Ecto neural progenitor cell (in vitro differentiated cells): Measurements from ENCODE around the gene ZNF410.
"Not testable (repeated sequence)": the region's sequence is repeated elsewhere in the genome, so short reads cannot be mapped to it uniquely, and the experiment has no call there.

ENCODE experiments used
- DNase-seq: peaks from one replicate; pipeline ENCODE4 v3.0.0-alpha.2; 2018; ENCODE audit warnings: low spot score

ZNF410 gene, protein sequence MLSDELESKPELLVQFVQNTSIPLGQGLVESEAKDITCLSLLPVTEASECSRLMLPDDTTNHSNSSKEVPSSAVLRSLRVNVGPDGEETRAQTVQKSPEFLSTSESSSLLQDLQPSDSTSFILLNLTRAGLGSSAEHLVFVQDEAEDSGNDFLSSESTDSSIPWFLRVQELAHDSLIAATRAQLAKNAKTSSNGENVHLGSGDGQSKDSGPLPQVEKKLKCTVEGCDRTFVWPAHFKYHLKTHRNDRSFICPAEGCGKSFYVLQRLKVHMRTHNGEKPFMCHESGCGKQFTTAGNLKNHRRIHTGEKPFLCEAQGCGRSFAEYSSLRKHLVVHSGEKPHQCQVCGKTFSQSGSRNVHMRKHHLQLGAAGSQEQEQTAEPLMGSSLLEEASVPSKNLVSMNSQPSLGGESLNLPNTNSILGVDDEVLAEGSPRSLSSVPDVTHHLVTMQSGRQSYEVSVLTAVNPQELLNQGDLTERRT

DNA sequence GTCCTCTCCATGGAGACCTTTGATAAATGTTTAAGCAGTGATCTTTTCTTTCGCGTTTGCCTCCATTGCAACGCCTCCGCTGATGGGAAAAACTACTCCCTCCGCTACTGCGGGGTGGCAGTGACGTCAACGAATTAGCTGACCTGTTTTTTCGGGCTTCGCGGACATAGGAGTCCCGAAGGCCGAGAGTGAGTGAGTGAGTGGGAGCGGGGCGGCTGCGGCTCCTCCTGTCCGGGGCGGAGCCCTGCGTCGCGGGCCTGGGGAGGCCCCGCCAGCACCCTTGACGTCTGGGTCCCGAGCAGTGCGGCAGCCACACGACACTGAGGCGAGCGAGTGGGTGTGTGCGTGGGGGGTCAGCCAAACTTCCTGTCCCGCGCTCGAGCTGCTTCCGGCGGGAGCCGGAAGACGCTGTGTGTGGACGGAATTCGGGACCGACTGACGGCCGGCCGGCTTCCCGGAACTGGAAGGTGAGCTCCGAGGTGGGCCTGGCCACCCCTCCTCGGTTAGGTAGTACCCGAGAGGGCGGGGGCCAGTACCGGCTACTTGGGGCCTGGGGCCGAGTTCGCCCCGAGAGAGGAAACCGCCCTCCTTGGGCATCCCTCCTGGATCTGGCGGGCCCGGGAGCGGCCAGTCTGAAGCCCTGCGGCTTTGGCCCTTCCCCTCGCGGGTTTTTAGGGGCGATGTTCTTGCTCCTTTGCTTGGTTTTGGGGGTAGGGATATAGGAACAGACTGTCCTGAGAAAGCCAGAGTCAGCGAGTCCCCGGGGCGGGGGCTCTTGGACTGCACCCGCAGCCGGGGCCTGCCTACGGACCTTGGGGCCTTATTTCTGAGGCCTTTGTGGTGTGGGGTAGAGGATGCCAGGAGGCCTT is at the start of gene ZNF410:
Gene ZNF410 (plus strand): TSS at position 411 of the 869 bp plus-strand sequence. CDS start 5,317 bp downstream, outside the sequence.
- DNase-seq: peak; percentile 90

DNA sequence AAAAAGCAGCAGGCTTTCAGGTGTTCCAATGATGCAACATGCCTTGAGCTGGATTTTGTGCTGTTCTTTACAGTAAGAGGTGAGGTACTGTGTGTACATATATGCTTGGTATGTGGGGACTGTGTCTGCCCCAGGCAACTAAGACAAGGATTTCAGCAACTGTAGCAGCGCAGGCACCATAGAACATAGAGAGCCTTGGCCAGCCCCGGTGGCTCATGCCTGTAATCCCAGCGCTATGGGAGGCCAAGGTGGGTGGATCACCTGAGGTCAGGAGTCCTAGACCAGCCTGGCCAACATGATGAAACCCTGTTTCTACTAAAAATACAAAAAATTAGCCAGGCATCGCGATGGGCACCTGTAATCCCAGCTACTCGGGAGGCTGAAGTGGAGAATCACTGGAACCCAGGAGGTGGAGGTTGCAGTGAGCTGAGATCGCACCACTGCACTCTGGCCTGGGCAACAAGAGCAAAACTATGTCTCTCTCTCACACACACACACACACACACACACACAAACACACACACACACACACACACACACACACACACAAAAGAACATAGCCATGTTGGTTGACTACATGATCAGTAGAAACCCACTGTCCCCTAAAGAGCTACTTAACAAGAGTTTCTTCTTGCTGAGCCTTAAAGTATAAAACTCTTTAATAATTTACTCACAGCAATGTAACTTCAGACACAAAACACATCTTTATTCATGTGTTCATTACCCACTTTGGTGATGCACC is 48.2 kb upstream of the ZNF410 start:
- not testable (repeated sequence) for DNase-seq

DNA sequence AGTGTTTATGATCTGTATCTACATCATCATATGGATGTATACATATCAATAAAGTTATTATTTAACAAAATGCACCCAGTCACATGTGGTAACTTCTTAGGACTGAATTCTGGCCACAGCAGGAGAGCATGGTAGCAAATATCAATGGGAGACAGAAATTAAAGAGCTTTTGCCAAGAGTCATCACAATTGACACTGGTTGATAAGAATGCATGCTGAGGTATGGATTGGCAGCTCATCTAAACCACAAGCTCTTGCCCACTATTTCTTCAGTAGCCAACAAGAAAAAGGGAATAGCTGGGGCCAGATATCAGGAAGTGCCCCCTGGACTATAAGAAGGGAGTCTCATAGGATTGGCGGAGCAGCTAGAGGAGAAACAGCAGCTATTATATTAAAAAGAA is 44.5 kb upstream of the ZNF410 start:
- no peak for DNase-seq

DNA sequence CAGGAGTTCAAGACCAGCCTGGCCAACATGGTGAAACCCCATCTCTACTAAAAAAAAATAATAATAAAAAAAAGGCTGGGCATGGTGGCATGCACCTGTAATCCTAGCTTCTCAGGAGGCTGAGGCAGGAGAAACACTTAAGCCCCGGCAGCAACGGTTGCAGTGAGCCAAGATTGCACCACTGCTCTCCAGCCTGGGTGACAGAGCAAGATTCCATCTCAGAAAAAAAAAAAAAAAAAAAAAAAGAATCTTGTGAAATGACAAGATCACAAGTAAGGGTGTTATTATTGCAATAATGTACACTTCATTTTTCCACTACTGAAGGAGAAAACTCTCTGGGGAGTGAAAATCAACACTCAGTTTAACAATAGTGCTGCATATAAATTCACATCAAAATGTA is 43.8 kb upstream of the ZNF410 start:
- DNase-seq: no peak

DNA sequence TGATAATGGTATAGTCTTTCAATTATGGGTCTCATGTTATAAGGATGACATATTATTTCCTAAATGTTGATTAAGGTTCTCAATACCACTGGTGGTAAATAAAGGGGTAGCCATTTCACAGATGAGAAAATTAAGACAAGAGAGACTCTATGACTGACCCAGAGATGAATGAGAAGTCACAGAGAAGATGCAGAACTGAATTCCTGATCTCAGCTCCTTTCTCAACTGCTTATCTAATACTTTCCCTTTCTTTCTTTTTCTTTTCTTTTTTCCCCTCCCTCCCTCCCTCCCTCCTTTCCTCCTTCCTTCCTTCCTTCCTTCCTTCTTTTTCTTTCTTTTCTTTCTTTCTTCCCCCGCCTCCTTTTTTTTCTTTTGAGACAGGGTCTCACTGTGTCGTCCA is 43.4 kb upstream of the ZNF410 start:
- DNase-seq: no peak

DNA sequence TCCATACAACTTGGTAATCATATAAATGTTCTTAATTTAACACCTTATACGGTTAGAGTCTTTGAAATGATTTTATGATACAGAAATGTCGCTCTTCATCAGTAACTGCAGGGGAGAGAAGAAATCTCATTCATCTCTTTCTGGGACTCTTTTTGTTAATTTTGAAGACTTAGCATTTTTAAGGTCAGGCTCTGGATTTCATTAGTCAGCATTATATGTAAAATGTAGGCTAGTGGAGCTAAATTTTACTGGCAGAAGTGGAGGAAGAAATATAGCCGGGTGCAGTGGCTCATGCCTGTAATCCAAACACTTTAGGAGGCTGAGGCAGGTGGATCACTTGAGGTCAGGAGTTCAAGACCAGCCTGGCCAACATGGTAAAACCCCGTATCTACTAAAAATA is 39.7 kb upstream of the ZNF410 start:
- DNase-seq: no peak

DNA sequence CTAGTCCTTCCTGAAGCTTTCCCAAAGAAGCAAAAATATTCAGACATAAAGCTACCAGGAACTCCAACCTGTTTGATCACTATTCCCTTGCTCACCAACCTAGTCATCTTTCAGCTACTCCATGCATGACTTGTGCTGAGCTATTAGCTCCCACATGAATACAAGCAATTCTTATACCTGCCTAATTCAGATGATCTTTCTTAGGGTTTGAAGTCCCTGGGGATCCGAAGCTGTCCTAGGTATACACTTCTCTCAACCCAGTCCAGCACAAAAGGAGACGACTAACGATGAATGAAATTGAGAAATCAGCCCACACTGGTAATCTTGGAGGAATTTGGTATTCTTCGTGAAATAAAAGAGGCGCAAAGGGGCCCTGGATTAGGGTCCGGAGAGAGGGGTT is 35.7 kb upstream of the ZNF410 start:
- no peak for DNase-seq

DNA sequence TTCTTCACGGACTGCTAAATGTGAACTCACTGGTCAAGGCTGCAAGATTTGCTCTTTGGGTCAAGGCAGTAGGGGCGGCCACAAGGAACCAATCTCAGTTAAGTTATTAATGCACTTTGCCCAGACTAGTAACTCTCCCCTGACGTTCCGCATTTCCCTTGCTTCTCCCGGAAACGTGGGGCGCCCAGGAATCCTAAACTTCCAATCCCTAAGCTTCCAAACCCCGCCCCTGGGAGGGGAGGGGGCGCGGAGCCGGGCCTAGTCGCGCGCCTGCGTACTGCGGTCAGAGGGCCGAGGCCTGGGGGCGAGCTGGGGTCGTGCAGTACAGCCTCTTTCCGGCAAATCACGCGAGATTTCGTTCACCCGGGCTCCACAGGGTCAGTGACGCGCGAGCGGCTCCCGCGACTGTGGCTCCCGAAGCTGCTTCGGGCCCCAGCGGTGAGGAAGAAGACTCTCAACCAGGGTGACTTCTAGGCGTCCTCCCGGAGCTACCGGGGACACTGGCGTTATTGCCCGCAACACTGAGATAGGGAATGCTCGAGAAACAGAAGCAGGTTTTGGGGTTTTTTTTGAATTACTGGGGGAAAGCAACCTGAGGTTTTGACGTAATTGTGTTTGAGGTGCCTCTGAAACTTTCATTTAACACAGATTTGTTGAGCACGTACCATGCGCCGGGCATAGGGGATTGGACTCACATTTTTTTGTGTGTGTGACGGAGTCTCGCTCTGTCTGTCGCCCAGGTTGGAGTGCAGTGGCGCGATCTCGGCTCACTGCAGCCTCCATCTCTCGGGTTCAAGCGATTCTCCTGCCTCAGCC is 34.9 kb upstream of the ZNF410 start, which contains the start of gene PTGR2:
Gene PTGR2 (plus strand): TSS at position 265 of the 816 bp plus-strand sequence. CDS start 7,032 bp downstream, outside the sequence.
- peak; percentile 99 for DNase-seq

DNA sequence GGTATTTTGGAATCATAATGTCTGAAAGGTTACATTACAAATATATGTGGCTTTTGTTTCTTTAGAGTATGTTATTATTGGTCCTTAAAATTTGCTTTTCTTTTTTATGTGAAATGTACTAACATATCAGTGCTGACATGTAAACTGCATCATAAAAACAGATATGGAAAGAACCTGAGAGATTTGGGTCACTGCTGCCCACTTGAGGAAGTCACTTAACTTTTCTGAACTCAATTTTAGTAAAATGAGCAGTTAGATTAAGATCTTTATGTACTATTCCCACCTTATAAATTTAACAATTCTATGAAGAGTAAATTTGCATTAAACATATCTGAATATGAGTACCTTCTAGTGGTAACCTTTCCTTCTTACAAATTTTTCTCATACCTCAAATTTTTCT is 27.5 kb upstream of the ZNF410 start:
- no peak for DNase-seq

DNA sequence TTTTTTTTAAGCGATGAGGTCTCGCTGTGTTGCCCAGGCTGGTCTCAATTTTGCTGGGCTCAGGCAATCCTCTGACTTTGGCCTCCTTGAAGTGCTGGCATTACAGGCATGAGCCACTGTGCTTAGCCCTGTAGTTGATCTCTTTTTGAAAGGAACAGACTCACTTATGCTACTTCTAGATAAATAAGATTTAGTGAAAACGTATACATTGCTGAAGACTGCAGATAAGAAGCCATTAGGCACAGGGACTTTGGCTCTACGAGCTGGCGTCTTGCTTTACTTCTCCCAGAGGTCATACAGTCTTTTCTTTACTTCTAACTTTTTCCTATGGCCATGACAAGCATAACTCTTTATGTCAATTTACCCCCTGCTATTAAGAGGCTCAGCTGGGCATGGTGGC is 25.6 kb upstream of the ZNF410 start:
- DNase-seq: no peak

DNA sequence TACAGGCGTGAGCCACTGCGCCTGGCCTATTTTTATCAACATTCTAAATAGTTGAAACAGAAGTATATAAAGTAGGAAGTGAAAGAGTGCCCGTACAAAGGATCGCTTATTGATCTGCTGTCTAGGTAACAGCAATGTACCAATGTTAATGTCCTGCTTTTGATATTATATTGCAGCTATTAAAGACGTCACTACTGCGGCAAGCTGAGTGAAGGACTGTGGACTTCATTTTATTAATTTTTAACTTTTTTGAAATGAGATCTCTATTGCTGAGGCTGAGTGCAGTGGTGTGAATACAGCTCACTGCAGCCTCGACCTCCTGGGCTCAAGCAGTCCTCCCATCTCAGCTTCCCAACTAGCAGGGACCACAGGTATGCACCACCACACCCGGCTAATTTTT is 24.2 kb upstream of the ZNF410 start:
- no peak for DNase-seq

DNA sequence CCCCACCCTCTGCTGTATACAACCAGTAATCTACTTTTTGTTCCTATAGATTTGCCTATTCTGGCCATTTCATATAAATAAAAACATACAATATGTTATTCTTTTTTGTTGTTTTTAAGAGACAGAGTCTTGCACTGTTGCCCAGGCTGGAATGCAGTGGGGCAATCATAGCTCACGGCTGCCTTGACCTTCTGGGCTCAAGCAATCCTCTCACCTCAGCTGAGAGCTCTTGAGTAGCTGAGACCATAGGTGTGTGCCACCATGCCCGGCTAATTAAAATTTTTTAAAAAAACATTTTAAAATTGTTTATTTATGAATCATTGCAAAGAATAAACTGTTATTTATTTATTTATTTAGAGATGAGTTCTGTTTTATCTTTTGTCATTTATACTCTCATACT is 23.4 kb upstream of the ZNF410 start:
- DNase-seq: no peak

DNA sequence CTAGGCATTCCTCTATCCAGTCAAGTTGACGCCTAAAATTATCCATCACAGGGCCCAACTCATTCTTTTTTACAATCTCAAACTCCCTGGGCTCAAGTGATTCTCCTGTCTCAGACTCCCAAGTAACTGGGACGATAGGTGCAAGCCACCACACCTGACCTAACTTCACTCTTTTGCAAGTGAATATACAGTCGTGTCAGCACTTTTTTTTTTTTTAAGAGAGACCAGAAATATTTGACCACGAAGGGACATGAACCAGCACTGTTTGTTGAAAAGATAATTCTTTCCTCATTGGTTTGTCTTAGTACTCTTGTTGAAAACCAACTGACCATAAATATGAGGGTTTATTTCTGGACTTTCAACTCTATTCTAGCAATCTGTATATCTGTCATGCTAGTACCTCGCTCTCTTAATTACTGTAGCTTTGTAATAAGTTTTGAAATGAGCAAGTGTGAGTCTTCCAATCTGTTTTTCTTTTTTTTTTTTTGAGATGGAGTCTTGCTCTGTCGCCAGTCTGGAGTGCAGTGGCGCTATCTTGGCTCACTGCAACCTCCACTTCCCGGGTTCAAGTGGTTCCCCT is 21.0 kb upstream of the ZNF410 start:
- no peak for DNase-seq

DNA sequence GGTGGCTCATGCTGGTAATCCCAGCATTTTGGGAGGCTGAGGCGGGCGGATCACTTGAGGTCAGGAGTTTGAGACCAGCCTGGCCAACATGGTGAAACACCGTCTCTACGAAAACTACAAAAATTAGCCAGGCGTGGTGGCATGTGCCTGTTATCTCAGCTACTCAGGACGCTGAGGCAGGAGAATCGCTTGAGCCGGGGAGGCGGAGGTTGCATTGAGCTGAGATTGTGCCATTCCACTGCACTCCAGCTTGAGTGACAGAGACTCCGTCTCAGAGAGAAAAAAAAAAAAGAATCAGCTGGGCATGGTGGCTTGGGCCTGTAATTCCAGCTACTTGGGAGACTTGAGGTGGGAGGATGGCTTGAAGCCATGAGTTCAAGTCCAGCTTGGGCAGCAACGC is 16.9 kb upstream of the ZNF410 start:
- not testable (repeated sequence) for DNase-seq

DNA sequence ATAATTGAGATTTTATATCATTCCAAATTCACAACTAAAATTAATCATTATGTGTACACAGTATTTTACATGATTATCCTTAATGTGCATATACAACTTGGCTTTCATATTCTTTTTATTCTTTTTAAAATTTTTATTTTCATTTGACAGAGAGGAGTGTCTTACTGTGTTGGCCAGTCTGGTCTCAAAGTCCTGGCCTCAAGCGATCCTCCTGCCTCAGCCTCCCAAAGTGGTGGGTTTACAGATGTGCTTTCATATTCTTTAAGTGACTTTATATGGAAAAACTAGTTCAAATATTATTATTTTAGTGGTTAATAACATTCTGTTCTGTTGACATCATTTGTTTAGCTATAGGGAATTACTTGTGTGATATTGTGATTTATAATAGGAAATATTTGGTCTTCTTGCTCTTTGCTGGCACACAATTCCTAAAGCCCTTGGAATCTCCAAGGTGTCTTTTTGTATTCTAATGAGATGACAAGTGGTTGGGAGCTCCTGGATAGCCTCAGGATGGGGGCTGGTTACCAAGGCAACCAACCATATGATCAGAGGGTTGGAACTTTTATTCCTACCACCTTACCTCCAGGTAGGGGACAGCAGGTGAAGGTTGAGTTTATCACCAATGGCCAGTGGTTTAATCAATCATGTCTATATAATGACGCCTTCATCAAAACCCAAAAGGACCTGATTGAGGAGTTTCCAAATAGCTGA is 16.0 kb upstream of the ZNF410 start:
- no peak for DNase-seq

DNA sequence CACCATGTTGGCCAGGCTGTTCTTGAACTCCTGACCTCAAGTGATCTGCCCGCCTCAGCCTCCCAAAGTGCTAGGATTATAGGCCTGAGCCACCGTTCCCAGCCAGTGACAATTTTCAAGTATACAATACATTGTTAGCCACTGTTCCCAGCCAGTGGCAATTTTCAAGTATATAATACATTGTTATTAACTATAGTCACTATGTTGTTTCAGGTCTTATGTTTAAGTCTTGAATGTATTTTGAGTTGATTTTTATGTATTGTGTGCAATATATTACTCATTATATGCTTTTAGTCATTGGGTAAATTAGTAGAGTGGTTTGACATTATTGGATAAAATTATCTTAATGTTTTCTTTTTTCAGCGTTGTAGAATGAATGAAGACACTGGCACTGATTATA is 13.0 kb upstream of the ZNF410 start:
- DNase-seq: no peak

DNA sequence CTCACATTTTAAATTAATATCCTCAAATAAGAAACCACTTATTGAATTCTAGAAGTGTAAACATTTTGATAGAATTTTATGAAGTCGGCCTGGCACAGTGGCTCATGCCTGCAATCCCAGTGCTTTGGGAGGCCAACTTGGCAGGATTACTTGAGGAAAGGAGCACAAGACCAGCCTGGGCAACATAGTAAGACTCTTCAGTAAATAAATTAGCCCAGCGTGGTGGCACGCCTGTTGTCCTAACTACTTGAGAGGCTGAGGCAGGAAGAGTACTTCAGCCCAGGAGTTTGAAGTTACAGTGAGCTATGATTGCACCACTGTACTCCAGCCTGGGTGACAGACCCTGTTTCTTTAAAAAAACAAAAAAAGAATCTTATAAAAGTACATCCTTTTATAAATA is 8.9 kb upstream of the ZNF410 start:
- DNase-seq: no peak

DNA sequence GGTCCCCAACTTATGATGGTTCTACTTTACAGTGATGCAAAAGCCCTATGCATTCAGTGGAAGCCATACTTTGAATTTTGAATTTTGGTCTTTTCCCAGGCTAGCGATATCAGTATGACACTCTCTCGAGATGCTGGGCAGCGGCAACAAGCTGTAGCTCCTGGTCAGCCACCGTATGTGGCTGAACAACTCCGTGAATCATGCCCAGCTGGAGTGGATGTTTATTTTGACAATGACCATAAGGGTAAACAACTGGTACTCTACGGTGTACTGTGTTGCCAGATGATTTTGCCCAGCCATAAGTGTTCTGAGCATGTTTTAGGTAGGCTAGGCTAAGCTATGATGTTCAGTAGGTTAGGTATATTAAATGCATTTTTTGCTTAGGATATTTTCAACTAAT is 8.2 kb upstream of the ZNF410 start:
- DNase-seq: no peak

DNA sequence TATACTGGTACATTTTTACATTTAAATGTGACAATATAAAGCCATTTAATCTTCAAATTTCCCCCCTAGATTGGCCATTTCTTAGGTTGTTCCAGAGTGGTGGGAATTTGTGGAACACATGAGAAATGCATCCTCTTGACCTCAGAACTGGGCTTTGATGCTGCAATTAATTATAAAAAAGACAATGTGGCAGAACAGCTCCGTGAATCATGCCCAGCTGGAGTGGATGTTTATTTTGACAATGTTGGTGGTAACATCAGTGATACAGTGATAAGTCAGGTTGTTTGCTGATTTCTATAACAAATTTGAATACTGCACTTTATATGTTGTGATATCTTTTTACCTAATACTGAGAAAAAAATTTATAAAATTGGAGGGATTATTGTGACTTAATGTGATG is 7.6 kb upstream of the ZNF410 start:
- no peak for DNase-seq

DNA sequence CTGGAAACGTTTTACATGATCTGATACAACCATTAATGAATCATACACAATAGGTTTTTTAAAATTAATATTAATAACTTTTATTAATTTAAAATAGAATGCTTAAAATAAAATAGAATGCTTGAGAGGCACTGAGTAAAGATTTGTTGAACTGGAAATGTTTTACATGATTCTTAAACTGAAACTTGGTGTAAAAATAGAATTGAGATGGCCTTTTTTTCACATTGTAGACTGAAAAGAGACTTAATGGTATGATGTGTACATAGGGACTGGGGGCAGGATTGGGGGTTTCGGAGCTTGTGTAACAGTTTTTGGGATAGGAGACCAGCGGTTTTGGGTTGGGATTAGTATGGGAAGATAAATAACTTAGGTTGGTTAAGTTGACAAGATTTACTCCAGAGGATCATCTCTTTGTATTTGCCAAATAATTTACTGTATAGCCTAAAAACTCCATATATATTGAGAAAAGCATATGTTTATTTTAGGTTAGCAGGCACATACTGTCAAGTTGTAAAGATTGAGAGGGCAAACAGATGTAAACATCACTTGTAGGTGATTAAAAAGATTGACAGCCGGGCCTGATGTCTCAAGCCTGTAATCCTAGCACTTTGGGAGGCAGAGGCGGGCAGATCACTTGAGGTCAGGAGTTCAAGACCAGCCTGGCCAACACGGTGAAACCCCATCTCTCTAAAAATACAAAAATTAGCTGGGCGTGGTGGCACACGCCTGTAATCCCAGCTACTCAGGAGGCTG is 2.0 kb upstream of the ZNF410 start:
- DNase-seq: no peak
